Fibroblast of lung (primary cell): ENCODE data around the gene CELF2. TPM values are rescaled to one million over a fixed set of nuclear protein-coding genes. Genes with fewer than 3 reads are reported as not detected.

Experiments
- DNase-seq, 2 donors: peaks; one replicate each; pipeline versions ENCODE4 v3.0.0 to v3.0.0-alpha.2; 2010; ENCODE audit warnings: low read depth in 2 of 2
- H2AFZ ChIP-seq: 2 replicates; pipeline ENCODE4 v1.5.1; 2012; ENCODE audit warnings: low read length, control low read depth, inconsistent platforms
- H3K27ac ChIP-seq: 2 replicates; pipeline ENCODE4 v1.5.1; 2011; ENCODE audit warnings: low read length, control low read depth; ENCODE audit not compliant: insufficient read depth
- H3K27me3 ChIP-seq: 2 replicates; pipeline ENCODE4 v1.5.1; 2011; ENCODE audit warnings: mild to moderate bottlenecking, low read length; ENCODE audit not compliant: control insufficient read depth, insufficient read depth
- H3K36me3 ChIP-seq: 2 replicates; pipeline ENCODE4 v1.5.1; 2011; ENCODE audit warnings: low read length; ENCODE audit not compliant: control insufficient read depth, insufficient read depth
- H3K4me1 ChIP-seq: 2 replicates; pipeline ENCODE4 v1.5.1; 2011; ENCODE audit warnings: low read length; ENCODE audit not compliant: control insufficient read depth, insufficient read depth; ENCODE audit errors: extremely low read depth
- H3K4me2 ChIP-seq: 2 replicates; pipeline ENCODE4 v1.5.1; 2011; ENCODE audit warnings: low read length, control low read depth; ENCODE audit not compliant: insufficient read depth; ENCODE audit errors: extremely low read depth
- H3K4me3 ChIP-seq, 4 experiments: fragments of 200-600 bp in 1 of 4; sonication (generic) in 1 of 4; replicated peaks in 1 of 4; 2 replicates each; pipeline ENCODE4 v1.5.1; 2011 to 2016; ENCODE audit warnings: low read length in 4 of 4, low read depth in 3 of 4, mild to moderate bottlenecking in 3 of 4, control low read depth in 2 of 4, inconsistent platforms in 1 of 4, mixed read lengths in 1 of 4; ENCODE audit not compliant: insufficient read depth in 1 of 4; ENCODE audit errors: control extremely low read depth in 1 of 4
- H3K79me2 ChIP-seq: 2 replicates; pipeline ENCODE4 v1.5.1; 2012; ENCODE audit warnings: mild to moderate bottlenecking, low read length, inconsistent platforms; ENCODE audit not compliant: control insufficient read depth, insufficient read depth
- H3K9ac ChIP-seq: 2 replicates; pipeline ENCODE4 v1.5.1; 2011; ENCODE audit warnings: mild to moderate bottlenecking, low read length, control low read depth; ENCODE audit not compliant: insufficient read depth
- H3K9me3 ChIP-seq: 2 replicates; pipeline ENCODE4 v1.5.1; 2012; ENCODE audit warnings: low read depth, low read length; ENCODE audit not compliant: control insufficient read depth, insufficient read depth
- H4K20me1 ChIP-seq: 2 replicates; pipeline ENCODE4 v1.5.1; 2011; ENCODE audit warnings: low read length; ENCODE audit not compliant: control insufficient read depth, insufficient read depth; ENCODE audit errors: extremely low read depth
- EZH2 ChIP-seq: IDR thresholded peaks from 2 replicates; pipeline ENCODE4 v1.5.1; 2012; ENCODE audit warnings: low read length, control low read depth, mild to moderate bottlenecking; ENCODE audit errors: missing control alignments
- polyA plus RNA-seq, 2 donors: library from polyadenylated mRNA; depleted of rRNA in 1 of 2; stranded (reverse) in 1 of 2; unstranded in 1 of 2; fragments of >200 nt; gene quantifications; 2 replicates each; pipeline ENCODE4 v1.2.1, GENCODE V29; 2011 to 2012; ENCODE audit warnings: missing spikeins in 1 of 2
- total RNA-seq: library from RNA; depleted of rRNA; stranded (reverse); fragments of >200 nt; gene quantifications from 2 replicates; pipeline ENCODE4 v1.2.1, GENCODE V29; 2014
- TF ChIP-seq, protein P1 (sequence below), 2 donors: IDR thresholded peaks in 1 of 2; conservative IDR thresholded peaks in 1 of 2; 1 replicate in 1 of 2; 2 replicates in 1 of 2; pipeline ENCODE4 v1.5.1; 2011 to 2012; ENCODE audit warnings: low read length in 2 of 2, control low read depth in 1 of 2, inconsistent platforms in 1 of 2, low read depth in 1 of 2, mild to moderate bottlenecking in 1 of 2

The CELF2 gene
- total and polyA plus RNA-seq, 2 donors (not counting 1 experiment from before 2014, with no cell fraction given) = 16.9 to 25.1 TPM

DNA sequence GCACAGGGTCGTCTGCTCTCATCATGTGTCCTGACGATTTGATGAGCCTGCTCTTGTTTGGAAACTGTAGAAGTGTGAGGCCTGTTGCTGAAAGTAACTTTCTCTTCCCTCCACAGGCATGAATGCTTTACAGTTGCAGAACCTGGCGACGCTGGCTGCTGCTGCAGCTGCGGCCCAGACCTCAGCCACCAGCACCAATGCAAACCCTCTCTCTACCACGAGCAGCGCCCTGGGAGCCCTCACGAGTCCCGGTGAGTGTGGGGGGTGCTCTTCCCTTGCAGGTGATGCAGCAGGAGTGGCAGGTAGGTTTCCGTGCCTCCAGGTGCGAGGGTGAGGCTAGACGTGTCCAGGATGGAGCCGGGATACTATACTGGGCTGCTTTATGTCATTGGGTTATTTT is 270.6 kb downstream of the CELF2 start:
- Histone ChIP-seq H3K36me3 (no peaks in the 10 kb centered on the region), H3K4me2 (no peak overlapping the region), H3K4me1 (no peaks in the 10 kb centered on the region), H4K20me1 (no peaks in the 10 kb centered on the region), H2AFZ (no peak overlapping the region), H3K79me2 (no peaks in the 10 kb centered on the region), H3K9ac (no peak overlapping the region), H3K4me3 (no peak overlapping the region), H3K27ac (no peak overlapping the region), H3K9me3 (no peaks in the 10 kb centered on the region), H3K27me3 (no peaks in the 10 kb centered on the region)
- TF ChIP-seq, protein P1, sequence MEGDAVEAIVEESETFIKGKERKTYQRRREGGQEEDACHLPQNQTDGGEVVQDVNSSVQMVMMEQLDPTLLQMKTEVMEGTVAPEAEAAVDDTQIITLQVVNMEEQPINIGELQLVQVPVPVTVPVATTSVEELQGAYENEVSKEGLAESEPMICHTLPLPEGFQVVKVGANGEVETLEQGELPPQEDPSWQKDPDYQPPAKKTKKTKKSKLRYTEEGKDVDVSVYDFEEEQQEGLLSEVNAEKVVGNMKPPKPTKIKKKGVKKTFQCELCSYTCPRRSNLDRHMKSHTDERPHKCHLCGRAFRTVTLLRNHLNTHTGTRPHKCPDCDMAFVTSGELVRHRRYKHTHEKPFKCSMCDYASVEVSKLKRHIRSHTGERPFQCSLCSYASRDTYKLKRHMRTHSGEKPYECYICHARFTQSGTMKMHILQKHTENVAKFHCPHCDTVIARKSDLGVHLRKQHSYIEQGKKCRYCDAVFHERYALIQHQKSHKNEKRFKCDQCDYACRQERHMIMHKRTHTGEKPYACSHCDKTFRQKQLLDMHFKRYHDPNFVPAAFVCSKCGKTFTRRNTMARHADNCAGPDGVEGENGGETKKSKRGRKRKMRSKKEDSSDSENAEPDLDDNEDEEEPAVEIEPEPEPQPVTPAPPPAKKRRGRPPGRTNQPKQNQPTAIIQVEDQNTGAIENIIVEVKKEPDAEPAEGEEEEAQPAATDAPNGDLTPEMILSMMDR (conservative IDR thresholded peaks at IDR 0.05 in 1 of 2, IDR thresholded peaks at IDR 0.05 in 1 of 2; ENCODE audit: low read depth in 1 of 2, low read length in 2 of 2) = no peak
- TF ChIP-seq EZH2 = no peak
- DNase-seq = no peak

DNA sequence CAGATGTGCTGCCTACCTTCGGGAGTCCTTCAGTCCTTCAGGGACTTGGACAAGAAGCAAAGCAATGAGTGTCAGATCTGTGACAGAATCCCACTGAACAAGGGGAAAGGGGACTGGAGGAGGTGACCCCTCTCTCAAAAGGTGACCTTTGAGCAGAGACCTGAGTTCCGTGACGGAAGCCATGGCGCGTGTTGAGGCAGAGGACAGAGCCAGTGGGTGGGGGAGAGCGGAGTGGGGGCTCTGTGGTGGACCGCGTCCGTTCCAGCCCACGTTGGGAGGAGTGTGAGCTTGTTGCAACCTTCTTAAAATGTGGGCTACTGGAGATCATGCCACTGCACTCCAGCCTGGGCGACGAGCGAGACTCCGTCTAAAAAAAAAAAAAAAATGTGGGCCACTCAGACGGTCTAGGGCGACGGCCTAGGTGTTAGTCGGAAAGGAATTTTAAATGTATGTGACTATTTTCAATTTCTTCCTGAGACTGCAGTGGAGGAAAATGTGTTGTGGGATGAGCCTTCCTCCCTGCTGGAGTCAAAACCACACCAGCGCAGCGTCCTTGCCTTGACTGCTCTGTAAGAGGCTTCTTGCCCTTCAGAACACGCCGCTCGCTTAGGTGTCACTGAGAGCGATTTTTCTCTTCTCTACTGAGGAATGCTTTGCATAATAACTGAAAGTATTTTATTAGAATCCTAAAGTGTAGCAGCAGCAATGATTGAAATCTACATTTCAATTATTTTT is 272.7 kb downstream of the CELF2 start:
- Histone ChIP-seq H2AFZ (no peak overlapping the region), H3K36me3 (no peaks in the 10 kb centered on the region), H3K4me1 (no peaks in the 10 kb centered on the region), H3K9me3 (no peaks in the 10 kb centered on the region), H3K79me2 (no peaks in the 10 kb centered on the region), H3K9ac (no peak overlapping the region), H3K27me3 (no peaks in the 10 kb centered on the region), H3K27ac (no peak overlapping the region), H4K20me1 (no peaks in the 10 kb centered on the region), H3K4me2 (no peak overlapping the region), H3K4me3 (no peak overlapping the region)
- TF ChIP-seq, protein P1 (conservative IDR thresholded peaks at IDR 0.05 in 1 of 2, IDR thresholded peaks at IDR 0.05 in 1 of 2; ENCODE audit: low read depth in 1 of 2, low read length in 2 of 2) = no peak
- no peak for TF ChIP-seq EZH2
- DNase-seq = no peak

DNA sequence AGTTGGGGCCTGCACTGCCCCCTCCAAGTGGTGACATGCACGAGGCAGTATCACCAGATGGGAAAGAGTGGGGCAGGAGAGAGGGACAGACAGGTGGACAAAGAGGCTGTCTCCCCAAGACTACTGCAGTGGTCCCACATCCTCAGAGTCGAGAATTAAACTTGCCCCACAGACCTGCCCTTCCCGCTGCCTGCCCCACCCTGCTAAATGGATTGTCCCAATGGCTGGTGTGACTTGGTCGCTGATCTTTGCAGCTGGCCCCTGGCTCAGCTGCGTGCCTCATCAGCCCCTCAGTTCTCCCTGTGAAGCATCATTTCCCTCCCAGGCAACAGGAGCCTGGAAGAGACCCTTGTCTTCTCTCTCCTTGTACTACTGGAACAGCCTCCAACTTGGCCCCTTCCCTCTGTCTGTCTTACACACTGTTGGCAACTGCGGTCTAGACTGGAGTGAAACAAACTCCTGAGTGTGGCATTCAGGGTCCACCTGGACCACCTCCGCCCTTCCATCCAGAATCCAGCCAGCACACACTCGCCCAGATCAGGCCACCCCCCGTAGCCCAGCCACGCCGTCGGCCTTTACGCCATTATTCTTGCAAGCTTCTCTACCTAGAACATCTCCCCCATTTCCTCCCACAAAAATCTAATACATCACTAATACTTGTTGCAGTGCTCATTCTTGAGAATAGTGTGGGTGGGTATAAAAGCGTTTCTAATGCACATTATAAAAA is 275.1 kb downstream of the CELF2 start:
- Histone ChIP-seq H3K4me2 (no peak overlapping the region), H3K36me3 (no peaks in the 10 kb centered on the region), H2AFZ (no peak overlapping the region), H3K9ac (no peak overlapping the region), H4K20me1 (no peaks in the 10 kb centered on the region), H3K4me3 (no peak overlapping the region), H3K27me3 (no peaks in the 10 kb centered on the region), H3K4me1 (no peaks in the 10 kb centered on the region), H3K79me2 (no peaks in the 10 kb centered on the region), H3K9me3 (no peaks in the 10 kb centered on the region), H3K27ac (no peak overlapping the region)
- TF ChIP-seq, protein P1 (conservative IDR thresholded peaks at IDR 0.05 in 1 of 2, IDR thresholded peaks at IDR 0.05 in 1 of 2; ENCODE audit: low read depth in 1 of 2, low read length in 2 of 2) = no peak
- TF ChIP-seq EZH2 = no peak
- DNase-seq = no peak
